ENCODE results near the gene EXOC7. TPM values are rescaled to one million over a fixed set of nuclear protein-coding genes. Genes with fewer than 3 reads are reported as not detected.

Gene EXOC7
- total RNA-seq, 1 experiment from 2014 or later = 117 TPM

- H3K27me3 ChIP-seq (replicated peaks; ENCODE audit: insufficient read depth, low read depth, low read length, poor library complexity) = no peaks in the 10 kb centered on the region
- H3K27ac ChIP-seq (ENCODE audit: low read depth, low read length, poor library complexity, severe bottlenecking) = no peak overlapping the region
- no peaks in the 10 kb centered on the region for H3K9me3 ChIP-seq (ENCODE audit: low read depth, low read length, poor library complexity, severe bottlenecking)
- DNase-seq (ENCODE audit: low spot score) = no peak
- no TSS peak for BruUV-seq (replicated peaks)
- H3K4me1 ChIP-seq (ENCODE audit: insufficient read depth, low read length, poor library complexity, severe bottlenecking) = peaks cover 10% of the 10 kb centered on the region
- intact Hi-C loops (cut with micrococcal nuclease; ENCODE audit: unreplicated experiment) = no loop called here
- TF ChIP-seq EZH2 (IDR thresholded peaks at IDR 0.05; ENCODE audit: borderline replicate concordance, low read depth, low read length, poor library complexity, severe bottlenecking) = no peak
- peaks cover 63% of the 10 kb centered on the region for H3K36me3 ChIP-seq (ENCODE audit: insufficient read depth, low read length, poor library complexity, severe bottlenecking)
- ChIA-PET POLR2A (ENCODE audit: low non-redundant PET) (no interaction called here), CTCF (no interaction called here)
- no peak overlapping the region for H3K4me3 ChIP-seq (ENCODE audit: low read depth, low read length, poor library complexity, severe bottlenecking)
Measured at GRCh38 chr17:76051561-76051960, 52.0 kb downstream of the EXOC7 start.

- H3K36me3 ChIP-seq (ENCODE audit: insufficient read depth, low read length, poor library complexity, severe bottlenecking) = peaks cover 63% of the 10 kb centered on the region
- BruUV-seq (replicated peaks) = no TSS peak
- TF ChIP-seq EZH2 (IDR thresholded peaks at IDR 0.05; ENCODE audit: borderline replicate concordance, low read depth, low read length, poor library complexity, severe bottlenecking) = no peak
- no peak for TF ChIP-seq CTCF (conservative IDR thresholded peaks at IDR 0.05; ENCODE audit: low read depth, low read length)
- intact Hi-C loops (cut with micrococcal nuclease; ENCODE audit: unreplicated experiment) = no loop called here
- peaks cover 10% of the 10 kb centered on the region for H3K4me1 ChIP-seq (ENCODE audit: insufficient read depth, low read length, poor library complexity, severe bottlenecking)
- DNase-seq (ENCODE audit: low spot score) = no peak
- no peaks in the 10 kb centered on the region for H3K27me3 ChIP-seq (replicated peaks; ENCODE audit: insufficient read depth, low read depth, low read length, poor library complexity)
- H3K4me3 ChIP-seq (ENCODE audit: low read depth, low read length, poor library complexity, severe bottlenecking) = no peak overlapping the region
- H3K9me3 ChIP-seq (ENCODE audit: low read depth, low read length, poor library complexity, severe bottlenecking) = no peaks in the 10 kb centered on the region
- no peak overlapping the region for H3K27ac ChIP-seq (ENCODE audit: low read depth, low read length, poor library complexity, severe bottlenecking)
- CTCF ChIA-PET = no interaction called here
- POLR2A ChIA-PET (ENCODE audit: low non-redundant PET) = no interaction called here
Measured at GRCh38 chr17:76050538-76051467, 52.8 kb downstream of the EXOC7 start.

GRCh38 chr17:76049836-76050537 lies 53.6 kb downstream of the EXOC7 start:
- Histone ChIP-seq H3K4me1 (ENCODE audit: insufficient read depth, low read length, poor library complexity, severe bottlenecking) (peaks cover 10% of the 10 kb centered on the region), H3K36me3 (ENCODE audit: insufficient read depth, low read length, poor library complexity, severe bottlenecking) (peaks cover 67% of the 10 kb centered on the region), H3K27me3 (replicated peaks; ENCODE audit: insufficient read depth, low read depth, low read length, poor library complexity) (no peaks in the 10 kb centered on the region), H3K27ac (ENCODE audit: low read depth, low read length, poor library complexity, severe bottlenecking) (no peak overlapping the region), H3K9me3 (ENCODE audit: low read depth, low read length, poor library complexity, severe bottlenecking) (no peaks in the 10 kb centered on the region), H3K4me3 (ENCODE audit: low read depth, low read length, poor library complexity, severe bottlenecking) (no peak overlapping the region)
- POLR2A ChIA-PET (ENCODE audit: low non-redundant PET) = no interaction called here
- no peak for DNase-seq (ENCODE audit: low spot score)
- CTCF ChIA-PET = no interaction called here
- TF ChIP-seq EZH2 (IDR thresholded peaks at IDR 0.05; ENCODE audit: borderline replicate concordance, low read depth, low read length, poor library complexity, severe bottlenecking) (no peak), CTCF (conservative IDR thresholded peaks at IDR 0.05; ENCODE audit: low read depth, low read length) (no peak)
- intact Hi-C loops (cut with micrococcal nuclease; ENCODE audit: unreplicated experiment) = no loop called here
- BruUV-seq (replicated peaks) = no TSS peak

Data from A673 (cell line).